GM23338 (cell line): Measurements from ENCODE around the gene COL26A1. TPM values are rescaled to one million over a fixed set of nuclear protein-coding genes. Genes with fewer than 3 reads are reported as not detected.

Experiments
- ATAC-seq: fragments of 200-7000 bp; cut with Tn5 transposase; 3 replicates; pipeline ENCODE4 v1.9.1; 2020
- DNase-seq: peaks from one replicate; pipeline ENCODE4 v3.0.0-alpha.2; 2015; ENCODE audit warnings: low spot score
- H2AFZ ChIP-seq: fragments of 200-600 bp; sonication (generic); 2 replicates; pipeline ENCODE4 v1.8.0; 2016; ENCODE audit warnings: antibody characterized with exemption, mild to moderate bottlenecking, moderate library complexity
- H3F3A ChIP-seq: fragments of 200-600 bp; sonication (generic); replicated peaks from 2 replicates; pipeline ENCODE4 v1.8.0; 2017; ENCODE audit warnings: antibody characterized with exemption, mixed run types, low read depth
- H3K27ac ChIP-seq: fragments of 200-600 bp; sonication (generic); 2 replicates; pipeline ENCODE4 v1.6.1; 2016; ENCODE audit warnings: low read depth
- H3K27me3 ChIP-seq: fragments of 200-600 bp; sonication (generic); 2 replicates; pipeline ENCODE4 v1.8.0; 2016; ENCODE audit warnings: mild to moderate bottlenecking, mixed run types, moderate library complexity; ENCODE audit not compliant: insufficient read depth
- H3K36me3 ChIP-seq: fragments of 200-600 bp; sonication (generic); 2 replicates; pipeline ENCODE4 v1.8.0; 2016; ENCODE audit warnings: mild to moderate bottlenecking; ENCODE audit not compliant: insufficient read depth
- H3K4me1 ChIP-seq: fragments of 200-600 bp; sonication (generic); 2 replicates; pipeline ENCODE4 v1.8.0; 2016; ENCODE audit warnings: mild to moderate bottlenecking, moderate library complexity; ENCODE audit not compliant: insufficient read depth
- H3K4me2 ChIP-seq: fragments of 200-600 bp; sonication (generic); 2 replicates; pipeline ENCODE4 v1.7.1; 2017; ENCODE audit warnings: mixed run types
- H3K4me3 ChIP-seq: fragments of 200-600 bp; sonication (generic); 2 replicates; pipeline ENCODE4 v1.6.1; 2016; ENCODE audit warnings: mixed run types
- H3K79me2 ChIP-seq: fragments of 200-600 bp; sonication (generic); replicated peaks from 2 replicates; pipeline ENCODE4 v1.8.0; 2017; ENCODE audit warnings: mild to moderate bottlenecking; ENCODE audit not compliant: insufficient read depth
- H3K9me2 ChIP-seq: fragments of 200-600 bp; sonication (generic); 2 replicates; pipeline ENCODE4 v1.8.0; 2017; ENCODE audit not compliant: insufficient read depth
- H4K20me1 ChIP-seq: fragments of 200-600 bp; sonication (generic); replicated peaks from 2 replicates; pipeline ENCODE4 v1.8.0; 2017; ENCODE audit warnings: mild to moderate bottlenecking; ENCODE audit not compliant: insufficient read depth
- H3K27ac Mint-ChIP-seq: 2 replicates; pipeline ENCODE4 v1.8.0; 2020; ENCODE audit warnings: inconsistent platforms, mild to moderate bottlenecking, moderate library complexity, mixed read lengths
- H3K27me3 Mint-ChIP-seq: 3 replicates; pipeline ENCODE4 v1.8.0; 2022; ENCODE audit warnings: low read depth, mild to moderate bottlenecking, moderate library complexity, mixed read lengths, inconsistent platforms; ENCODE audit not compliant: insufficient read depth, poor library complexity
- H3K36me3 Mint-ChIP-seq: 3 replicates; pipeline ENCODE4 v1.8.0; 2021; ENCODE audit warnings: low read depth, mild to moderate bottlenecking, inconsistent platforms, moderate library complexity, mixed read lengths
- H3K4me1 Mint-ChIP-seq: 3 replicates; pipeline ENCODE4 v1.8.0; 2020; ENCODE audit warnings: mild to moderate bottlenecking, inconsistent platforms, mixed read lengths
- H3K4me3 Mint-ChIP-seq: 3 replicates; pipeline ENCODE4 v1.8.0; 2021; ENCODE audit warnings: moderate library complexity, mild to moderate bottlenecking, inconsistent platforms, mixed read lengths
- H3K9me3 Mint-ChIP-seq: 3 replicates; pipeline ENCODE4 v1.8.0; 2020; ENCODE audit warnings: moderate library complexity, mild to moderate bottlenecking, inconsistent platforms, mixed read lengths
- JUNB ChIP-seq: IDR thresholded peaks from one replicate; pipeline ENCODE4 v1.6.1; 2016; ENCODE audit warnings: antibody characterized with exemption; ENCODE audit not compliant: unreplicated experiment
- NANOG ChIP-seq: IDR thresholded peaks from 2 replicates; pipeline ENCODE4 v1.6.1; 2016; ENCODE audit warnings: antibody characterized with exemption, borderline replicate concordance
- POLR2AphosphoS5 ChIP-seq: IDR thresholded peaks from 2 replicates; pipeline ENCODE4 v1.6.1; 2016; ENCODE audit warnings: antibody characterized with exemption, low read depth
- STAT1 ChIP-seq: IDR thresholded peaks from one replicate; pipeline ENCODE4 v1.6.1; 2016; ENCODE audit warnings: antibody characterized with exemption; ENCODE audit not compliant: unreplicated experiment
- ZNF114 ChIP-seq: fragments of 250-450 bp; sonication (Bioruptor Pico); IDR thresholded peaks from 2 replicates; pipeline ENCODE4 v1.5.0; 2020; ENCODE audit warnings: mild to moderate bottlenecking, moderate library complexity
- ZNF331 ChIP-seq: fragments of 250-450 bp; sonication (Bioruptor Pico); IDR thresholded peaks from 2 replicates; pipeline ENCODE4 v1.5.0; 2020; ENCODE audit warnings: low read depth, mild to moderate bottlenecking, moderate library complexity
- polyA plus RNA-seq: library from polyadenylated mRNA; unstranded; fragments of >200 nt; fragmentation: Nextera tagmentation; extraction: Ambion mirVana; gene quantifications from 2 replicates; pipeline ENCODE4 v1.2.1, GENCODE V29; 2016
- total RNA-seq: library from RNA; depleted of rRNA; stranded (reverse); fragments of >200 nt; shearing (Covaris generic); gene quantifications from 2 replicates; pipeline ENCODE4 v1.2.3, GENCODE V29; 2014
- TF ChIP-seq, protein P1 (sequence below): fragments of 250-450 bp; sonication (Bioruptor Pico); IDR thresholded peaks from 2 replicates; pipeline ENCODE4 v1.5.0; 2020; ENCODE audit warnings: mild to moderate bottlenecking, moderate library complexity

COL26A1 gene
- total and polyA plus RNA-seq, 2 experiments from 2014 or later, result 17.8 to 55.0 TPM

GRCh38 chr7:101531726-101532357 is 169.2 kb downstream of the COL26A1 start (continued):
- TF ChIP-seq, protein P1, sequence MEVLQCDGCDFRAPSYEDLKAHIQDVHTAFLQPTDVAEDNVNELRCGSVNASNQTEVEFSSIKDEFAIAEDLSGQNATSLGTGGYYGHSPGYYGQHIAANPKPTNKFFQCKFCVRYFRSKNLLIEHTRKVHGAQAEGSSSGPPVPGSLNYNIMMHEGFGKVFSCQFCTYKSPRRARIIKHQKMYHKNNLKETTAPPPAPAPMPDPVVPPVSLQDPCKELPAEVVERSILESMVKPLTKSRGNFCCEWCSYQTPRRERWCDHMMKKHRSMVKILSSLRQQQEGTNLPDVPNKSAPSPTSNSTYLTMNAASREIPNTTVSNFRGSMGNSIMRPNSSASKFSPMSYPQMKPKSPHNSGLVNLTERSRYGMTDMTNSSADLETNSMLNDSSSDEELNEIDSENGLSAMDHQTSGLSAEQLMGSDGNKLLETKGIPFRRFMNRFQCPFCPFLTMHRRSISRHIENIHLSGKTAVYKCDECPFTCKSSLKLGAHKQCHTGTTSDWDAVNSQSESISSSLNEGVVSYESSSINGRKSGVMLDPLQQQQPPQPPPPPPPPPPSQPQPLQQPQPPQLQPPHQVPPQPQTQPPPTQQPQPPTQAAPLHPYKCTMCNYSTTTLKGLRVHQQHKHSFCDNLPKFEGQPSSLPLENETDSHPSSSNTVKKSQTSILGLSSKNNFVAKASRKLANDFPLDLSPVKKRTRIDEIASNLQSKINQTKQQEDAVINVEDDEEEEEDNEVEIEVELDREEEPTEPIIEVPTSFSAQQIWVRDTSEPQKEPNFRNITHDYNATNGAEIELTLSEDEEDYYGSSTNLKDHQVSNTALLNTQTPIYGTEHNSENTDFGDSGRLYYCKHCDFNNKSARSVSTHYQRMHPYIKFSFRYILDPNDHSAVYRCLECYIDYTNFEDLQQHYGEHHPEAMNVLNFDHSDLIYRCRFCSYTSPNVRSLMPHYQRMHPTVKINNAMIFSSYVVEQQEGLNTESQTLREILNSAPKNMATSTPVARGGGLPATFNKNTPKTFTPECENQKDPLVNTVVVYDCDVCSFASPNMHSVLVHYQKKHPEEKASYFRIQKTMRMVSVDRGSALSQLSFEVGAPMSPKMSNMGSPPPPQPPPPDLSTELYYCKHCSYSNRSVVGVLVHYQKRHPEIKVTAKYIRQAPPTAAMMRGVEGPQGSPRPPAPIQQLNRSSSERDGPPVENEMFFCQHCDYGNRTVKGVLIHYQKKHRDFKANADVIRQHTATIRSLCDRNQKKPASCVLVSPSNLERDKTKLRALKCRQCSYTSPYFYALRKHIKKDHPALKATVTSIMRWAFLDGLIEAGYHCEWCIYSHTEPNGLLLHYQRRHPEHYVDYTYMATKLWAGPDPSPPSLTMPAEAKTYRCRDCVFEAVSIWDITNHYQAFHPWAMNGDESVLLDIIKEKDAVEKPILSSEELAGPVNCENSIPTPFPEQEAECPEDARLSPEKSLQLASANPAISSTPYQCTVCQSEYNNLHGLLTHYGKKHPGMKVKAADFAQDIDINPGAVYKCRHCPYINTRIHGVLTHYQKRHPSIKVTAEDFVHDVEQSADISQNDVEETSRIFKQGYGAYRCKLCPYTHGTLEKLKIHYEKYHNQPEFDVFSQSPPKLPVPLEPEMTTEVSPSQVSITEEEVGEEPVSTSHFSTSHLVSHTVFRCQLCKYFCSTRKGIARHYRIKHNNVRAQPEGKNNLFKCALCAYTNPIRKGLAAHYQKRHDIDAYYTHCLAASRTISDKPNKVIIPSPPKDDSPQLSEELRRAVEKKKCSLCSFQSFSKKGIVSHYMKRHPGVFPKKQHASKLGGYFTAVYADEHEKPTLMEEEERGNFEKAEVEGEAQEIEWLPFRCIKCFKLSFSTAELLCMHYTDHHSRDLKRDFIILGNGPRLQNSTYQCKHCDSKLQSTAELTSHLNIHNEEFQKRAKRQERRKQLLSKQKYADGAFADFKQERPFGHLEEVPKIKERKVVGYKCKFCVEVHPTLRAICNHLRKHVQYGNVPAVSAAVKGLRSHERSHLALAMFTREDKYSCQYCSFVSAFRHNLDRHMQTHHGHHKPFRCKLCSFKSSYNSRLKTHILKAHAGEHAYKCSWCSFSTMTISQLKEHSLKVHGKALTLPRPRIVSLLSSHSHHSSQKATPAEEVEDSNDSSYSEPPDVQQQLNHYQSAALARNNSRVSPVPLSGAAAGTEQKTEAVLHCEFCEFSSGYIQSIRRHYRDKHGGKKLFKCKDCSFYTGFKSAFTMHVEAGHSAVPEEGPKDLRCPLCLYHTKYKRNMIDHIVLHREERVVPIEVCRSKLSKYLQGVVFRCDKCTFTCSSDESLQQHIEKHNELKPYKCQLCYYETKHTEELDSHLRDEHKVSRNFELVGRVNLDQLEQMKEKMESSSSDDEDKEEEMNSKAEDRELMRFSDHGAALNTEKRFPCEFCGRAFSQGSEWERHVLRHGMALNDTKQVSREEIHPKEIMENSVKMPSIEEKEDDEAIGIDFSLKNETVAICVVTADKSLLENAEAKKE (CRISPR knock-in tag), result no peak
- TF ChIP-seq NANOG, result no peak
- TF ChIP-seq ZNF114, result no peak
- no peak for TF ChIP-seq POLR2AphosphoS5
- TF ChIP-seq ZNF331 (CRISPR knock-in tag), result no peak

DNA sequence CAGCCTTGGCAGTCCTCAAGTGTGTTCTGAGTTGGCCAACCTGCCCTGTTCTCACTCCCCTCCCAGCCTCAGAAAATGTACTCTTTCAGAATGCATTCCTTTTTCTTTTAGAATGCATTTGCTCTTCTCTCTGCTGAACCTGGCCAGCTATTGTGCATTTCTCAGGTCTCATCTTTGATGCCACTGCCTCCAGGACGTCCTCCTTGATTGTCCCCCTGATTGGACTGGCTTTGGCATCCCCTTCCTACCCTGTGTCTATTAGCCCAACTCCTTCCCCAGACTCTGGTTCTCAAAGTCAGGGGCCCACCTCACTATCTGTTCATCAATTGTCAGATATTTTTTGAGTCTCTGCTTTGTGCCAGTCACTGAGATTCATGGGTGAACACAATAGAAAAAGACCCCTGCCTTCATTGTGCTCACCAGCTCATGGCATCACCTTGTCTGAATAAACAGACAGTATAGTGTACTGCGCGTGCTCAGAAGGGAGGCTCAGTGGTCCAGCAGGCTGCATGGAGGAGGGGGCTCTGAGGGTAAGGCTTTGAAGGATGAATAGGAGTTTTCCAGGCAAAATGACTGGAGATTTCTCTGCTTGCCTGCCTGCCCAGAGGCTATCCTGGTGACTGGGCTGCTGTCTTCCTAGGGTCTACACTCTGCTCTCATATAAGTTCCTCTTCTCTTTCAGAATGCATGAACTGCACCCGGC is 169.9 kb downstream of the COL26A1 start:
- H3K36me3 Mint-ChIP-seq, result peaks cover 5% of the 10 kb centered on the region; the same call in 1 of the 3 replicates
- H3F3A ChIP-seq, result no peaks in the 10 kb centered on the region
- no peak overlapping the region for H3K27ac Mint-ChIP-seq
- H3K4me3 ChIP-seq, result no peak overlapping the region
- H3K27me3 Mint-ChIP-seq, result peaks cover 2% of the 10 kb centered on the region
- no peaks in the 10 kb centered on the region for H3K9me2 ChIP-seq
- no peak overlapping the region for H3K4me2 ChIP-seq
- ATAC-seq, result no peak
- no peaks in the 10 kb centered on the region for H3K36me3 ChIP-seq
- no peak overlapping the region for H2AFZ ChIP-seq
- H3K4me1 Mint-ChIP-seq, result no peaks in the 10 kb centered on the region; the same call in 2 of the 3 replicates
- H4K20me1 ChIP-seq, result no peaks in the 10 kb centered on the region
- no peaks in the 10 kb centered on the region for H3K9me3 Mint-ChIP-seq
- no peaks in the 10 kb centered on the region for H3K79me2 ChIP-seq
- H3K27me3 ChIP-seq, result no peaks in the 10 kb centered on the region
- H3K4me1 ChIP-seq, result no peaks in the 10 kb centered on the region
- no peak overlapping the region; the same call in 2 of the 3 replicates for H3K4me3 Mint-ChIP-seq
- no peak for DNase-seq
- no peak overlapping the region for H3K27ac ChIP-seq
- TF ChIP-seq ZNF331 (CRISPR knock-in tag), result no peak
- TF ChIP-seq, protein P1 (CRISPR knock-in tag), result no peak
- no peak for TF ChIP-seq JUNB
- no peak for TF ChIP-seq STAT1
